ENCODE results near the gene TBX2.
A peak's percentile ranks its signal among the peaks of the same experiment; 100 is the strongest.

TBX2 gene

DNA sequence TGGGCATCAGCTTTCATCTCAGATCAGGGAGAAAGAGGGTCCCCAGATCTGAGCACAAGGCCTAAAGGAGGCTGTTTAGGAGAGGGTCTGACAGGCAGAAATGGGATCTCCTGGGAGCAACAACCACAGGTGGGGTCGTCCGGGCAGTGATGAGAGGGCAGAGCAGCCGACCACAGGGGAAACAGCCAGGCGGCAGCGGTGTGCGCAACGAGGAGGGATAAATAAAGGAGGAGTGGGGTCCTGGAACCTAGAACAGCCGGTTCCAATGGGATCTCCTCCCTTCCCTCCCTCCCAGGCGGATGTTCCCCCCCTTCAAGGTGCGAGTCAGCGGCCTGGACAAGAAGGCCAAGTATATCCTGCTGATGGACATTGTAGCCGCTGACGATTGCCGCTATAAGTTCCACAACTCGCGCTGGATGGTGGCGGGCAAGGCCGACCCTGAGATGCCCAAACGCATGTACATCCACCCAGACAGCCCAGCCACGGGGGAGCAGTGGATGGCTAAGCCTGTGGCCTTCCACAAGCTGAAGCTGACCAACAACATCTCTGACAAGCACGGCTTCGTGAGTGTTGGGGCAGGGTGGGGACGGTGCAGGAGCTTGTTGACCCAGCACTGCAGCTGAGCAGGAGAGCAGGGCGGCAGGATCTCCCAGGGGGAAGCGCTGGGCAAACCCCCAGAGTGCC is 1.9 kb downstream of the TBX2 start:
- no peaks in the 10 kb centered on the region for H3K36me3 ChIP-seq (ENCODE audit: control insufficient read depth, low read length)
- H3K4me2 ChIP-seq (ENCODE audit: low read length), result no peak overlapping the region
- peaks cover 52% of the 10 kb centered on the region for H3K27me3 ChIP-seq (ENCODE audit: control insufficient read depth, low read length)
- H3K9me2 ChIP-seq (replicated peaks; ENCODE audit: control insufficient read depth, low read length), result no peaks in the 10 kb centered on the region
- H3F3A ChIP-seq (ENCODE audit: control insufficient read depth, insufficient read depth), result no peaks in the 10 kb centered on the region
- no peak overlapping the region for H3K27ac ChIP-seq (ENCODE audit: low read depth, low read length)
- H3K79me2 ChIP-seq (ENCODE audit: control insufficient read depth, low read length), result no peaks in the 10 kb centered on the region
- H4K20me1 ChIP-seq (ENCODE audit: control insufficient read depth, insufficient read depth, low read depth, low read length), result no peaks in the 10 kb centered on the region
- no peak overlapping the region for H3K4me3 ChIP-seq (ENCODE audit: low read length)
- TF ChIP-seq, protein P1, sequence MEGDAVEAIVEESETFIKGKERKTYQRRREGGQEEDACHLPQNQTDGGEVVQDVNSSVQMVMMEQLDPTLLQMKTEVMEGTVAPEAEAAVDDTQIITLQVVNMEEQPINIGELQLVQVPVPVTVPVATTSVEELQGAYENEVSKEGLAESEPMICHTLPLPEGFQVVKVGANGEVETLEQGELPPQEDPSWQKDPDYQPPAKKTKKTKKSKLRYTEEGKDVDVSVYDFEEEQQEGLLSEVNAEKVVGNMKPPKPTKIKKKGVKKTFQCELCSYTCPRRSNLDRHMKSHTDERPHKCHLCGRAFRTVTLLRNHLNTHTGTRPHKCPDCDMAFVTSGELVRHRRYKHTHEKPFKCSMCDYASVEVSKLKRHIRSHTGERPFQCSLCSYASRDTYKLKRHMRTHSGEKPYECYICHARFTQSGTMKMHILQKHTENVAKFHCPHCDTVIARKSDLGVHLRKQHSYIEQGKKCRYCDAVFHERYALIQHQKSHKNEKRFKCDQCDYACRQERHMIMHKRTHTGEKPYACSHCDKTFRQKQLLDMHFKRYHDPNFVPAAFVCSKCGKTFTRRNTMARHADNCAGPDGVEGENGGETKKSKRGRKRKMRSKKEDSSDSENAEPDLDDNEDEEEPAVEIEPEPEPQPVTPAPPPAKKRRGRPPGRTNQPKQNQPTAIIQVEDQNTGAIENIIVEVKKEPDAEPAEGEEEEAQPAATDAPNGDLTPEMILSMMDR (IDR thresholded peaks at IDR 0.05; ENCODE audit: low read depth, low read length, poor library complexity, severe bottlenecking), result no peak
- TF ChIP-seq EZH2phosphoT487 (IDR thresholded peaks at IDR 0.05; ENCODE audit: borderline replicate concordance, low read length), result no peak
- no peaks in the 10 kb centered on the region for H3K9me3 ChIP-seq (ENCODE audit: control insufficient read depth, insufficient read depth, low read length)
- no peaks in the 10 kb centered on the region for H3K4me1 ChIP-seq (ENCODE audit: control insufficient read depth, low read length)

DNA sequence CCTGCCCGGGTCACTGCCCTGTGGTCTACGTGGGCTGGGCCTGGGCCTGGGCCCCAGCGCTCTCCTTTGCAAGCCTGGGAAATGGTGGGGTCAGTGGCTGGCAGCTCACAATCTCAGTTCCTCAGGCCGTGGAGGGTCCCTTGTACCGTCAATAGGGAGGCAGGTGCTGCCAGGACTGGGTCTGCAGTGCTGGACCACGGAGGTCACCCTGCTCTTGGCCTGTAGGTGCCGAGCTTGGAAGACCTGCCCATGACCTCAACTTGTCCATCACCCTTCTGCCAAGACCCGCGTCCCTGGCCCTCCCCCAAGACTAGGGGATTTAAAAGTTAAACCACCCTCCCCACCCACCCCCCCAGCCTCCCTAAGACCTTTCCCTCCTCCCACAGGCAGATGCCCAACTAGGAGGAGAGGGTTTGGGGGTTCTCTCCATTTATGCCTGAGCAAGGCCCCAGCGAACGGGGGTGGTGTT is 2.5 kb downstream of the TBX2 start:
- no peaks in the 10 kb centered on the region for H4K20me1 ChIP-seq (ENCODE audit: control insufficient read depth, insufficient read depth, low read depth, low read length)
- no peak overlapping the region for H3K27ac ChIP-seq (ENCODE audit: low read depth, low read length)
- no peaks in the 10 kb centered on the region for H3K9me2 ChIP-seq (replicated peaks; ENCODE audit: control insufficient read depth, low read length)
- H3K4me3 ChIP-seq (ENCODE audit: low read length), result no peak overlapping the region
- no peak overlapping the region for H3K4me2 ChIP-seq (ENCODE audit: low read length)
- no peaks in the 10 kb centered on the region for H3K4me1 ChIP-seq (ENCODE audit: control insufficient read depth, low read length)
- peaks cover 52% of the 10 kb centered on the region for H3K27me3 ChIP-seq (ENCODE audit: control insufficient read depth, low read length)
- H3K9me3 ChIP-seq (ENCODE audit: control insufficient read depth, insufficient read depth, low read length), result no peaks in the 10 kb centered on the region
- no peak for TF ChIP-seq EZH2phosphoT487 (IDR thresholded peaks at IDR 0.05; ENCODE audit: borderline replicate concordance, low read length)
- TF ChIP-seq, protein P1 (IDR thresholded peaks at IDR 0.05; ENCODE audit: low read depth, low read length, poor library complexity, severe bottlenecking), result no peak
- no peaks in the 10 kb centered on the region for H3K36me3 ChIP-seq (ENCODE audit: control insufficient read depth, low read length)
- no peaks in the 10 kb centered on the region for H3F3A ChIP-seq (ENCODE audit: control insufficient read depth, insufficient read depth)
- no peaks in the 10 kb centered on the region for H3K79me2 ChIP-seq (ENCODE audit: control insufficient read depth, low read length)

DNA sequence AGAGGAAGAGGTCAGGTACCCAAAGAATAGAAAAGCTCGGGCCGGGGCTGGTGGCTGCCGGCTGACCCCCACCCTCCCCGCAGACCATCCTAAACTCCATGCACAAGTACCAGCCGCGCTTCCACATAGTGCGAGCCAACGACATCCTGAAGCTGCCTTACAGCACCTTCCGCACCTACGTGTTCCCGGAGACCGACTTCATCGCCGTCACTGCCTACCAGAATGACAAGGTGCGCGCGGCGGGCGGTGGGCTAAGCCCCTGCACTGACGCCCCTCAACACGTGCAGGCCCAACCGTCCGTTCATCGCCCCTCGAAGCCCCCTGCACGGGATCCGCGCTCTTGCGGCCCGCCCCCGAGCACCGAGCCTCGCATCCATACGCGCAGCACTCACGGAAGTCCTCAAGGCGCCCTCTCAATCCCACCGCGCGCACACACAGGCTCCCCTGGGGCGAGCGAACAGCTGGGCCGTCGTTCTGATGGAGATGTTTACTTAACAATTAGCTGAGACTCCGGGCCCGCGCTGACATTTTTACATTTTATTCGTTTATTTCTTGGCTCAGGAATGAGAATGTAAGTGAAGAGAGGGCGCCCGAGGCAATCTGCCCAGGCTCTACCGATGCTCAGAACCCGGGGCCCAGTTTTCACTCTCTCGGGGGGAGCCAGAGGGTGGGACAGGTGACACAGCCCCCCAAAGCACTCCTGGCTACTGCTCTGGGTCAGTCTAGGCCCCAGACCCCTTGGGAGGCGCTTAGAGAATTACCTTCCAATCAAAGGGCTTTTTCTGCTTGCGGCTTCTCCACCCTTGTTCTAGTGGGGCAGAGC is 3.5 kb downstream of the TBX2 start:
- Histone ChIP-seq H3K4me3 (ENCODE audit: low read length) (peak overlapping the region; percentile 57), H3K79me2 (ENCODE audit: control insufficient read depth, low read length) (no peaks in the 10 kb centered on the region), H3K27me3 (ENCODE audit: control insufficient read depth, low read length) (peaks cover 63% of the 10 kb centered on the region), H3F3A (ENCODE audit: control insufficient read depth, insufficient read depth) (no peaks in the 10 kb centered on the region), H3K4me1 (ENCODE audit: control insufficient read depth, low read length) (no peaks in the 10 kb centered on the region), H3K4me2 (ENCODE audit: low read length) (peak overlapping the region; percentile 58), H4K20me1 (ENCODE audit: control insufficient read depth, insufficient read depth, low read depth, low read length) (no peaks in the 10 kb centered on the region), H3K9me3 (ENCODE audit: control insufficient read depth, insufficient read depth, low read length) (no peaks in the 10 kb centered on the region), H3K36me3 (ENCODE audit: control insufficient read depth, low read length) (no peaks in the 10 kb centered on the region), H3K9me2 (replicated peaks; ENCODE audit: control insufficient read depth, low read length) (no peaks in the 10 kb centered on the region), H3K27ac (ENCODE audit: low read depth, low read length) (no peak overlapping the region)
- TF ChIP-seq, protein P1 (IDR thresholded peaks at IDR 0.05; ENCODE audit: low read depth, low read length, poor library complexity, severe bottlenecking), result no peak
- TF ChIP-seq EZH2phosphoT487 (IDR thresholded peaks at IDR 0.05; ENCODE audit: borderline replicate concordance, low read length), result no peak
